Skeletal muscle tissue (tissue), 4 donors: ENCODE measurements around the gene SLC9A5. TPM values are rescaled to one million over a fixed set of nuclear protein-coding genes. Genes with fewer than 3 reads are reported as not detected.

Experiments
- H3K27ac ChIP-seq: one replicate; pipeline ENCODE4 v1.7.0; 2013; ENCODE audit warnings: mild to moderate bottlenecking, low read depth, low read length, inconsistent platforms
- H3K27me3 ChIP-seq, 3 donors: one replicate each; pipeline ENCODE4 v1.7.0; 2013; ENCODE audit warnings: low read length in 3 of 3; ENCODE audit not compliant: control insufficient read depth in 3 of 3, insufficient read depth in 3 of 3
- H3K36me3 ChIP-seq, 3 donors: one replicate each; pipeline ENCODE4 v1.7.0; 2013; ENCODE audit warnings: low read length in 3 of 3; ENCODE audit not compliant: control insufficient read depth in 3 of 3, insufficient read depth in 3 of 3
- H3K4me1 ChIP-seq, 3 donors: one replicate each; pipeline ENCODE4 v1.7.0; 2013; ENCODE audit warnings: low read length in 3 of 3, mild to moderate bottlenecking in 3 of 3; ENCODE audit not compliant: control insufficient read depth in 3 of 3, insufficient read depth in 3 of 3
- H3K4me3 ChIP-seq, 3 donors: one replicate each; pipeline ENCODE4 v1.7.0; 2013; ENCODE audit warnings: low read length in 3 of 3
- H3K9ac ChIP-seq, 3 donors: one replicate each; pipeline ENCODE4 v1.7.0; 2013; ENCODE audit warnings: low read length in 3 of 3, mild to moderate bottlenecking in 3 of 3, moderate library complexity in 2 of 3, low read depth in 1 of 3
- H3K9me3 ChIP-seq, 3 donors: one replicate each; pipeline ENCODE4 v1.7.0; 2013; ENCODE audit warnings: low read length in 3 of 3; ENCODE audit not compliant: control insufficient read depth in 3 of 3
- total RNA-seq: library from RNA; depleted of rRNA; stranded (reverse); fragments of >200 nt; gene quantifications from one replicate; pipeline ENCODE4 v1.2.3, GENCODE V29; 2014
- donor health status: Osteomylitis.

The SLC9A5 gene
- total RNA-seq, 1 donor from 2014 or later = not detected

GRCh38 chr16:67206129-67206837 is 42.5 kb upstream of the SLC9A5 start:
- Histone ChIP-seq H3K4me1 (peaks cover 28 to 44% (median 35%) of the 10 kb centered on the region in 3 donors), H3K9me3 (no peaks in the 10 kb centered on the region), H3K9ac (peak overlapping the region in 1 of 3 donors; percentile 4), H3K36me3 (peaks cover 8 to 17% (median 11%) of the 10 kb centered on the region in 3 donors), H3K4me3 (no peak overlapping the region), H3K27ac (no peak overlapping the region), H3K27me3 (no peaks in the 10 kb centered on the region)

- H3K4me3 ChIP-seq = no peak overlapping the region
- peaks cover 28 to 44% (median 35%) of the 10 kb centered on the region in 3 donors for H3K4me1 ChIP-seq
- no peaks in the 10 kb centered on the region for H3K9me3 ChIP-seq
- no peak overlapping the region for H3K9ac ChIP-seq
- H3K27ac ChIP-seq = no peak overlapping the region
- H3K36me3 ChIP-seq = peaks cover 5 to 13% (median 7%) of the 10 kb centered on the region in 3 donors
- H3K27me3 ChIP-seq = no peaks in the 10 kb centered on the region
These were observed 41.9 kb upstream of the SLC9A5 start for GRCh38 chr16:67206838-67207248.

- Histone ChIP-seq H3K9me3 (no peaks in the 10 kb centered on the region), H3K27ac (peak overlapping the region; percentile 23), H3K36me3 (peaks cover 2 to 13% (median 7%) of the 10 kb centered on the region in 3 donors), H3K27me3 (no peaks in the 10 kb centered on the region), H3K4me3 (peak overlapping the region in 1 of 3 donors; percentile 45), H3K9ac (peak overlapping the region in 1 of 3 donors; percentile 43), H3K4me1 (peaks cover 28 to 44% (median 35%) of the 10 kb centered on the region in 3 donors)
These were observed 41.3 kb upstream of the SLC9A5 start for GRCh38 chr16:67207249-67208091.

GRCh38 chr16:67208154-67208896 is 40.5 kb upstream of the SLC9A5 start:
- Histone ChIP-seq H3K4me1 (peaks cover 31 to 50% (median 40%) of the 10 kb centered on the region in 3 donors), H3K9me3 (no peaks in the 10 kb centered on the region), H3K9ac (peak overlapping the region in 1 of 3 donors; percentile 54), H3K27ac (peak overlapping the region; percentile 23), H3K36me3 (peaks cover 0 to 13% (median 7%) of the 10 kb centered on the region in 3 donors), H3K27me3 (no peaks in the 10 kb centered on the region), H3K4me3 (no peak overlapping the region)

- Histone ChIP-seq H3K4me1 (peaks cover 41 to 62% (median 51%) of the 10 kb centered on the region in 3 donors), H3K27me3 (no peaks in the 10 kb centered on the region), H3K9me3 (no peaks in the 10 kb centered on the region), H3K9ac (peak overlapping the region in 1 of 3 donors; percentile 16), H3K36me3 (peaks cover 0 to 8% (median 0%) of the 10 kb centered on the region in 3 donors), H3K4me3 (no peak overlapping the region), H3K27ac (no peak overlapping the region)
These were observed 39.2 kb upstream of the SLC9A5 start for GRCh38 chr16:67209565-67209964.

GRCh38 chr16:67210069-67210937 is 38.5 kb upstream of the SLC9A5 start:
- H3K4me3 ChIP-seq = peak overlapping the region in 1 of 3 donors; percentile 22
- H3K27ac ChIP-seq = no peak overlapping the region
- peaks cover 0 to 8% (median 0%) of the 10 kb centered on the region in 3 donors for H3K36me3 ChIP-seq
- peak overlapping the region in 1 of 3 donors; percentile 54 for H3K9ac ChIP-seq
- H3K27me3 ChIP-seq = no peaks in the 10 kb centered on the region
- H3K4me1 ChIP-seq = peaks cover 47 to 68% (median 58%) of the 10 kb centered on the region in 3 donors
- no peaks in the 10 kb centered on the region for H3K9me3 ChIP-seq

GRCh38 chr16:67211674-67212073 is 37.1 kb upstream of the SLC9A5 start:
- Histone ChIP-seq H3K9ac (no peak overlapping the region), H3K27me3 (no peaks in the 10 kb centered on the region), H3K4me1 (peaks cover 50 to 77% (median 64%) of the 10 kb centered on the region in 3 donors), H3K4me3 (no peak overlapping the region), H3K27ac (no peak overlapping the region), H3K36me3 (peaks cover 0 to 4% (median 0%) of the 10 kb centered on the region in 3 donors), H3K9me3 (no peaks in the 10 kb centered on the region)

GRCh38 chr16:67212766-67213165 is 36.0 kb upstream of the SLC9A5 start:
- peaks cover 48 to 76% (median 63%) of the 10 kb centered on the region in 3 donors for H3K4me1 ChIP-seq
- H3K9ac ChIP-seq = no peak overlapping the region
- H3K9me3 ChIP-seq = no peaks in the 10 kb centered on the region
- H3K36me3 ChIP-seq = peaks cover 0 to 7% (median 2%) of the 10 kb centered on the region in 3 donors
- H3K27me3 ChIP-seq = no peaks in the 10 kb centered on the region
- no peak overlapping the region for H3K4me3 ChIP-seq
- H3K27ac ChIP-seq = no peak overlapping the region
